ENCODE data around the gene NDRG2.

DNA sequence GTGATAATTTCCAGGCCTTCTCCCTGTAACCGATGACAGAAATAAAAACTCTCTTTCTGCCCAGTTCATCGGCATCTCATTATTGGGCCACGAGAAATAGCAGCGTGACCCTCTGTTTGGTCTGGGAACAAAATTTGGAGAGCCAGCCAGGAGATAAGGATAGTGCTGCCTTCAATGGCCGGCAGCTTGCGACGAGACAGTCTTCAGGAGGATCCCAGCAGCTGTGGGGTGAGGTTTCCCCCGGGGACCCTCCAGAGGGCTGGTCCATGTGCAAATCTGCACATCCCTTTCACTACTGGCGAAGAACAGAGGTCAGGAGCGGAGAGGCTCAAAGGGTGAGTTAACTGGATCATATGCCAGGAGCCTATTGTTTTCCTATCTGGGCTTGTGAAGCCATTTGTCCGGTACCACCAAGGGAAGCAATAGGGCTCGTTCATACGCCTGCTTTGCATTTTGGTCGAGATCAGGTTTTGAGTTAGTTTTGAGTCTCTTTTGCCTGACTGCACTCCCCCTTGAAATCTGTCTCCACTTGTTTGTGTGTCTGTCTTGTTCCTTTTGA, 21.0 kb downstream of the NDRG2 start:
- TF ChIP-seq, protein P1, sequence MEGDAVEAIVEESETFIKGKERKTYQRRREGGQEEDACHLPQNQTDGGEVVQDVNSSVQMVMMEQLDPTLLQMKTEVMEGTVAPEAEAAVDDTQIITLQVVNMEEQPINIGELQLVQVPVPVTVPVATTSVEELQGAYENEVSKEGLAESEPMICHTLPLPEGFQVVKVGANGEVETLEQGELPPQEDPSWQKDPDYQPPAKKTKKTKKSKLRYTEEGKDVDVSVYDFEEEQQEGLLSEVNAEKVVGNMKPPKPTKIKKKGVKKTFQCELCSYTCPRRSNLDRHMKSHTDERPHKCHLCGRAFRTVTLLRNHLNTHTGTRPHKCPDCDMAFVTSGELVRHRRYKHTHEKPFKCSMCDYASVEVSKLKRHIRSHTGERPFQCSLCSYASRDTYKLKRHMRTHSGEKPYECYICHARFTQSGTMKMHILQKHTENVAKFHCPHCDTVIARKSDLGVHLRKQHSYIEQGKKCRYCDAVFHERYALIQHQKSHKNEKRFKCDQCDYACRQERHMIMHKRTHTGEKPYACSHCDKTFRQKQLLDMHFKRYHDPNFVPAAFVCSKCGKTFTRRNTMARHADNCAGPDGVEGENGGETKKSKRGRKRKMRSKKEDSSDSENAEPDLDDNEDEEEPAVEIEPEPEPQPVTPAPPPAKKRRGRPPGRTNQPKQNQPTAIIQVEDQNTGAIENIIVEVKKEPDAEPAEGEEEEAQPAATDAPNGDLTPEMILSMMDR (conservative IDR thresholded peaks at IDR 0.05; ENCODE audit: low read depth, low read length), result no peak
- no peak for TF ChIP-seq EZH2 (IDR thresholded peaks at IDR 0.05; ENCODE audit: borderline replicate concordance, low read depth, low read length, poor library complexity, severe bottlenecking)
